ENCODE measurements around the gene ZBTB32.
"Not testable (repeated sequence)": the region's sequence is repeated elsewhere in the genome, so short reads cannot be mapped to it uniquely, and the experiment has no call there.

Gene ZBTB32

DNA sequence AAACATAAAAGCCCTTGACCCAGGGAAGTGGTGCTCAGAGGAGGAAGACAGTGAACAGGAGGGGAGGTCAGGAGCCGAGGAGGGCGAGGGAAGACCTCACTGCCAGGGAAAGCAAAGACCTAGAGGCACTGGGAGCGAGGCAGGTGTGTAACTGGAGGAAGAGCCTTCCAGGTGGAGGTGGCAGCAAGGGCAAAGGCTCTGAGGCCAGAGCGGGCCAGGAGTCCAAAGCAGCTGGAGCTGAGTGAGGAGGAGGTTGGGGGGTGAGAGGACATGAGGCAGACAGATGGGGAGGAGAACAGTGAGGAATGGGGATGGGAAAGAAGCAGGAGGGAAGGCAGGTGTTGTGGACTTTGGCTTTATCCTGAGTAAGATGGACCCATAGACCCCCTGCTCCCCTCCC is 34.4 kb upstream of the ZBTB32 start:
- H3K27me3 ChIP-seq (ENCODE audit: control insufficient read depth in 1 of 2, insufficient read depth in 2 of 2, low read length in 2 of 2), result peaks cover 10 to 24% of the 10 kb centered on the region in 2 donors
- no peak overlapping the region for H3K9ac ChIP-seq (ENCODE audit: low read length in 2 of 2)
- no peaks in the 10 kb centered on the region for H3K36me3 ChIP-seq (ENCODE audit: control insufficient read depth in 2 of 2, insufficient read depth in 2 of 2, low read length in 2 of 2)
- no peaks in the 10 kb centered on the region for H3K4me1 ChIP-seq (ENCODE audit: control insufficient read depth, insufficient read depth, low read length)
- H3K4me3 ChIP-seq (ENCODE audit: low read length in 2 of 2), result no peak overlapping the region
- H3K9me3 ChIP-seq (ENCODE audit: control insufficient read depth in 2 of 2, low read length in 2 of 2), result no peaks in the 10 kb centered on the region
- no peak overlapping the region for H3K27ac ChIP-seq (ENCODE audit: low read length)

DNA sequence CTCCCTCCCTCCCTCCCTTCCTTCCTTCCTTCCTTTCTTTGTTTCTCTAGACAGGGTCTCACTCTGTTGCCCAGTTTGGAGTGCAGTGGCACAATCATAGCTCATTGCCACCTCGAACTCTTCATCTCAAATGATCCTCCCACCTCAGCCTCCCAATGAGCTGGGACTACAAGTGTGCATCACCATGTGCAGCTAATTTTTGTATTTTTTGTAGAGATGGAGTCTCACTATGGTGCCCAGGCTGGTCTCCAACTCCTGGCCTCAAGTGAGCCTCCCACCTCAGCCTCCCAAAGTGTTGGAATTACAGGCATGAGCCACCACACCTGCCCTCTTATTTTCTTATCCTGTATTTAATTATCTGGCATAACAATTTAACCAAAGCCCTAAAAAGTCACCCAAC is 33.7 kb upstream of the ZBTB32 start:
- no peak overlapping the region for H3K27ac ChIP-seq (ENCODE audit: low read length)
- no peaks in the 10 kb centered on the region for H3K4me1 ChIP-seq (ENCODE audit: control insufficient read depth, insufficient read depth, low read length)
- no peak overlapping the region for H3K9ac ChIP-seq (ENCODE audit: low read length in 2 of 2)
- H3K27me3 ChIP-seq (ENCODE audit: control insufficient read depth in 1 of 2, insufficient read depth in 2 of 2, low read length in 2 of 2), result peaks cover 10 to 27% of the 10 kb centered on the region in 2 donors
- no peak overlapping the region for H3K4me3 ChIP-seq (ENCODE audit: low read length in 2 of 2)
- H3K36me3 ChIP-seq (ENCODE audit: control insufficient read depth in 2 of 2, insufficient read depth in 2 of 2, low read length in 2 of 2), result no peaks in the 10 kb centered on the region
- no peaks in the 10 kb centered on the region for H3K9me3 ChIP-seq (ENCODE audit: control insufficient read depth in 2 of 2, low read length in 2 of 2)

GRCh38 chr19:35671818-35672217 is 32.5 kb upstream of the ZBTB32 start:
- H3K4me3 ChIP-seq (ENCODE audit: low read length in 2 of 2), result no peak overlapping the region
- no peak overlapping the region for H3K9ac ChIP-seq (ENCODE audit: low read length in 2 of 2)
- no peaks in the 10 kb centered on the region for H3K4me1 ChIP-seq (ENCODE audit: control insufficient read depth, insufficient read depth, low read length)
- no peak overlapping the region for H3K27ac ChIP-seq (ENCODE audit: low read length)
- no peaks in the 10 kb centered on the region for H3K9me3 ChIP-seq (ENCODE audit: control insufficient read depth in 2 of 2, low read length in 2 of 2)
- H3K36me3 ChIP-seq (ENCODE audit: control insufficient read depth in 2 of 2, insufficient read depth in 2 of 2, low read length in 2 of 2), result no peaks in the 10 kb centered on the region
- H3K27me3 ChIP-seq (ENCODE audit: control insufficient read depth in 1 of 2, insufficient read depth in 2 of 2, low read length in 2 of 2), result peaks cover 10 to 28% of the 10 kb centered on the region in 2 donors

GRCh38 chr19:35673121-35673804 is 31.1 kb upstream of the ZBTB32 start:
- H3K4me1 ChIP-seq (ENCODE audit: control insufficient read depth, insufficient read depth, low read length), result no peaks in the 10 kb centered on the region
- H3K27ac ChIP-seq (ENCODE audit: low read length), result no peak overlapping the region
- H3K9ac ChIP-seq (ENCODE audit: low read length in 2 of 2), result no peak overlapping the region
- no peaks in the 10 kb centered on the region for H3K36me3 ChIP-seq (ENCODE audit: control insufficient read depth in 2 of 2, insufficient read depth in 2 of 2, low read length in 2 of 2)
- peak overlapping the region in 1 of 2 donors; percentile 40 for H3K4me3 ChIP-seq (ENCODE audit: low read length in 2 of 2)
- peaks cover 10 to 30% of the 10 kb centered on the region in 2 donors for H3K27me3 ChIP-seq (ENCODE audit: control insufficient read depth in 1 of 2, insufficient read depth in 2 of 2, low read length in 2 of 2)
- no peaks in the 10 kb centered on the region for H3K9me3 ChIP-seq (ENCODE audit: control insufficient read depth in 2 of 2, low read length in 2 of 2)

- Histone ChIP-seq H3K4me3 (ENCODE audit: low read length in 2 of 2) (no peak overlapping the region), H3K27ac (ENCODE audit: low read length) (no peak overlapping the region), H3K4me1 (ENCODE audit: control insufficient read depth, insufficient read depth, low read length) (no peaks in the 10 kb centered on the region), H3K27me3 (ENCODE audit: control insufficient read depth in 1 of 2, insufficient read depth in 2 of 2, low read length in 2 of 2) (peaks cover 10 to 26% of the 10 kb centered on the region in 2 donors), H3K36me3 (ENCODE audit: control insufficient read depth in 2 of 2, insufficient read depth in 2 of 2, low read length in 2 of 2) (no peaks in the 10 kb centered on the region), H3K9ac (ENCODE audit: low read length in 2 of 2) (no peak overlapping the region), H3K9me3 (ENCODE audit: control insufficient read depth in 2 of 2, low read length in 2 of 2) (no peaks in the 10 kb centered on the region)
Observed at GRCh38 chr19:35675589-35676140, 28.7 kb upstream of the ZBTB32 start.

GRCh38 chr19:35689836-35690235 is 14.5 kb upstream of the ZBTB32 start:
- Histone ChIP-seq H3K9ac (ENCODE audit: low read length in 2 of 2) (no peak overlapping the region), H3K9me3 (ENCODE audit: control insufficient read depth in 2 of 2, low read length in 2 of 2) (no peaks in the 10 kb centered on the region), H3K27ac (ENCODE audit: low read length) (no peak overlapping the region), H3K4me3 (ENCODE audit: low read length in 2 of 2) (no peak overlapping the region), H3K4me1 (ENCODE audit: control insufficient read depth, insufficient read depth, low read length) (no peaks in the 10 kb centered on the region), H3K36me3 (ENCODE audit: control insufficient read depth in 2 of 2, insufficient read depth in 2 of 2, low read length in 2 of 2) (no peaks in the 10 kb centered on the region), H3K27me3 (ENCODE audit: control insufficient read depth in 1 of 2, insufficient read depth in 2 of 2, low read length in 2 of 2) (no peaks in the 10 kb centered on the region)

DNA sequence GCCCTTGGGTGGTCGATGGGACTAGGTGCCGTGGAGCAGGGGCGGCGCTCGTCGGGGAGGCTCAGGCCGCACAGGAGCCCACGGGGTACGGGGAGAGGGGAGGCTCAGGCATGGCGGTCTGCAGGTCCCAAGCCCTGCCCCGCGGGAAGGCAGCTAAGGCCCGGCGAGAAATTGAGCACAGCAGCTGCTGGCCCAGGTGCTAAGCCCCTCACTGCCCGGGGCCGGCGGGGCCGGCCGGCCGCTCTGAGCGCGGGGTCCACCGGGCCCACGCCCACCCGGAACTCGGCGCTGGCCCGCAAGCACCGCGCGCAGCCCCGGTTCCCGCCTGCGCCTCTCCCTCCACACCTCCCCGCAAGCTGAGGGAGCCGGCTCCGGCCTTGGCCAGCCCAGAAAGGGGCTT is 13.3 kb upstream of the ZBTB32 start:
- H3K4me3 ChIP-seq (ENCODE audit: low read length in 2 of 2); H3K27ac ChIP-seq (ENCODE audit: low read length); H3K27me3 ChIP-seq (ENCODE audit: control insufficient read depth in 1 of 2, insufficient read depth in 2 of 2, low read length in 2 of 2); H3K36me3 ChIP-seq (ENCODE audit: control insufficient read depth in 2 of 2, insufficient read depth in 2 of 2, low read length in 2 of 2); H3K9ac ChIP-seq (ENCODE audit: low read length in 2 of 2); H3K4me1 ChIP-seq (ENCODE audit: control insufficient read depth, insufficient read depth, low read length); H3K9me3 ChIP-seq (ENCODE audit: control insufficient read depth in 2 of 2, low read length in 2 of 2): not testable (repeated sequence)

DNA sequence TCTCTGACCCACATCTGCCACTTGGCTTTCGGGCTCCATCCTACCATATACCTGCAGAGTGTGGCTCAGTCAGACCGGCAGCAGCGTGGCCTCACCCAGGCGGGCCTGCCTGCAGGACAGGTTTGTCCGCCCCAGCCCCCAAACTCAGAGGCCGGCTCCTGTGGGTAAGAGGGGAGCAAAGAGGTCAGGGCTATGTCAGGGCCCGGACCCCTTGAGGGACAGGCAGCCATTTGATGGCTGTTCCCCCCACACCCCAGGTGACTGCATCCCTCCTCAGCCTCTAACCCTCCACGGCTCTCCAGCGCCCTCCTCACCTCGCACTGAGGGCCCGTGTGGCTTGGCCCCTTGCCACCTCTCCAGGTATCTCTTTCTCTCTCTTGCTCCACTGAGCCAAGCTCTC is 12.3 kb upstream of the ZBTB32 start:
- Histone ChIP-seq H3K9me3 (ENCODE audit: control insufficient read depth in 2 of 2, low read length in 2 of 2) (no peaks in the 10 kb centered on the region), H3K27ac (ENCODE audit: low read length) (no peak overlapping the region), H3K9ac (ENCODE audit: low read length in 2 of 2) (no peak overlapping the region), H3K4me3 (ENCODE audit: low read length in 2 of 2) (no peak overlapping the region), H3K36me3 (ENCODE audit: control insufficient read depth in 2 of 2, insufficient read depth in 2 of 2, low read length in 2 of 2) (no peaks in the 10 kb centered on the region), H3K27me3 (ENCODE audit: control insufficient read depth in 1 of 2, insufficient read depth in 2 of 2, low read length in 2 of 2) (no peaks in the 10 kb centered on the region), H3K4me1 (ENCODE audit: control insufficient read depth, insufficient read depth, low read length) (no peaks in the 10 kb centered on the region)

DNA sequence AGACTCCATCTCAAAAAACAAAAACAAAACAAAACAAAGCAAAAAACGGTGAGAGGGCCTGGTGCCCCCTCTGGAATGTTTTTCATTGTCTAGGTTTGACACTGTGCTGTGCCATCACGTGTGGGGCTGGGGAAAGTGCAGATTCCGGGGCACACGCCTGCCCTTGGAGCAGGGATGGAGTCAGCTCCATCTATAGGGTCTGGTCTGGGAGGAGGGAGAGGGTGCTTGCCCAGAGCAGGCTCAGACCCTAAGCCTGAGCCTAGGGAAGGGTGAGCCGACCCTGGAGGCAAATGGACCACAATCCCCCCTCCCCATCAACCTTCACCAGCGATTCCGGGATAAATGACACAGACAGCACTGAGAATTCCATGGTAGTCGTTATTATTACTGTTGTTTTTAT is 10.9 kb upstream of the ZBTB32 start:
- Histone ChIP-seq H3K4me1 (ENCODE audit: control insufficient read depth, insufficient read depth, low read length) (no peaks in the 10 kb centered on the region), H3K9ac (ENCODE audit: low read length in 2 of 2) (no peak overlapping the region), H3K9me3 (ENCODE audit: control insufficient read depth in 2 of 2, low read length in 2 of 2) (no peaks in the 10 kb centered on the region), H3K4me3 (ENCODE audit: low read length in 2 of 2) (no peak overlapping the region), H3K27me3 (ENCODE audit: control insufficient read depth in 1 of 2, insufficient read depth in 2 of 2, low read length in 2 of 2) (no peaks in the 10 kb centered on the region), H3K27ac (ENCODE audit: low read length) (no peak overlapping the region), H3K36me3 (ENCODE audit: control insufficient read depth in 2 of 2, insufficient read depth in 2 of 2, low read length in 2 of 2) (no peaks in the 10 kb centered on the region)

GRCh38 chr19:35693835-35694599 is 10.3 kb upstream of the ZBTB32 start:
- H3K9me3 ChIP-seq (ENCODE audit: control insufficient read depth in 2 of 2, low read length in 2 of 2), result no peaks in the 10 kb centered on the region
- H3K27me3 ChIP-seq (ENCODE audit: control insufficient read depth in 1 of 2, insufficient read depth in 2 of 2, low read length in 2 of 2), result no peaks in the 10 kb centered on the region
- H3K27ac ChIP-seq (ENCODE audit: low read length), result no peak overlapping the region
- H3K4me1 ChIP-seq (ENCODE audit: control insufficient read depth, insufficient read depth, low read length), result no peaks in the 10 kb centered on the region
- no peak overlapping the region for H3K4me3 ChIP-seq (ENCODE audit: low read length in 2 of 2)
- no peaks in the 10 kb centered on the region for H3K36me3 ChIP-seq (ENCODE audit: control insufficient read depth in 2 of 2, insufficient read depth in 2 of 2, low read length in 2 of 2)
- no peak overlapping the region for H3K9ac ChIP-seq (ENCODE audit: low read length in 2 of 2)

- no peak overlapping the region for H3K4me3 ChIP-seq (ENCODE audit: low read length in 2 of 2)
- H3K4me1 ChIP-seq (ENCODE audit: control insufficient read depth, insufficient read depth, low read length), result no peaks in the 10 kb centered on the region
- no peaks in the 10 kb centered on the region for H3K36me3 ChIP-seq (ENCODE audit: control insufficient read depth in 2 of 2, insufficient read depth in 2 of 2, low read length in 2 of 2)
- H3K9me3 ChIP-seq (ENCODE audit: control insufficient read depth in 2 of 2, low read length in 2 of 2), result no peaks in the 10 kb centered on the region
- H3K9ac ChIP-seq (ENCODE audit: low read length in 2 of 2), result no peak overlapping the region
- no peaks in the 10 kb centered on the region for H3K27me3 ChIP-seq (ENCODE audit: control insufficient read depth in 1 of 2, insufficient read depth in 2 of 2, low read length in 2 of 2)
- H3K27ac ChIP-seq (ENCODE audit: low read length), result no peak overlapping the region
Observed at GRCh38 chr19:35695895-35696422, 8.4 kb upstream of the ZBTB32 start.
